Measurements from ENCODE around the gene SCART1. TPM values are rescaled to one million over a fixed set of nuclear protein-coding genes. Genes with fewer than 3 reads are reported as not detected.
"Not testable (repeated sequence)": the region's sequence is repeated elsewhere in the genome, so short reads cannot be mapped to it uniquely, and the experiment has no call there.

The SCART1 gene
- total and polyA plus RNA-seq, 12 donors = 0.42 to 5.5 (median 2.0) TPM

GRCh38 chr10:133421336-133422222, 32.2 kb upstream of the SCART1 start:
- H3K27me3 ChIP-seq = no peaks in the 10 kb centered on the region

GRCh38 chr10:133422223-133422806, 31.4 kb upstream of the SCART1 start:
- peaks cover 0 to 3% of the 10 kb centered on the region in 2 donors for H3K4me1 ChIP-seq (replicated peaks in 1 of 2)
- H3K27me3 ChIP-seq = no peaks in the 10 kb centered on the region
- H3K27ac ChIP-seq = no peak overlapping the region
- no peak overlapping the region for H3K4me3 ChIP-seq
- WGBS, 4 donors = 81 to 86% (median 85%) methylated on average over 11 to 16 of the region's 16 CpGs
- H3K9me3 ChIP-seq (replicated peaks in 1 of 3) = no peaks in the 10 kb centered on the region
- intact Hi-C loops (cut with DNase I) = no loop called here
- H3K36me3 ChIP-seq (replicated peaks in 1 of 2) = peaks cover 0 to 20% of the 10 kb centered on the region in 2 donors
- TF ChIP-seq POLR2A (IDR thresholded peaks at IDR 0.05) (no peak), CTCF (IDR thresholded peaks at IDR 0.05) (no peak)
- peak in 1 of 7 donors; percentile 49 for DNase-seq

More at GRCh38 chr10:133421336-133422222, 32.2 kb upstream of the SCART1 start:
- WGBS, 4 donors = 80 to 88% (median 85%) methylated on average over 3 to 16 of the region's 17 CpGs
- Histone ChIP-seq H3K9me3 (replicated peaks in 1 of 3) (no peaks in the 10 kb centered on the region), H3K4me3 (no peak overlapping the region), H3K4me1 (replicated peaks in 1 of 2) (peaks cover 0 to 3% of the 10 kb centered on the region in 2 donors), H3K36me3 (replicated peaks in 1 of 2) (peaks cover 0 to 20% of the 10 kb centered on the region in 2 donors), H3K27ac (no peak overlapping the region)
- TF ChIP-seq CTCF (IDR thresholded peaks at IDR 0.05) (no peak), POLR2A (IDR thresholded peaks at IDR 0.05) (no peak)
- DNase-seq = peak in 1 of 7 donors; percentile 50
- intact Hi-C loops (cut with DNase I) = no loop called here

- Histone ChIP-seq H3K36me3 (replicated peaks in 1 of 2) (peaks cover 0 to 20% of the 10 kb centered on the region in 2 donors), H3K4me3 (no peak overlapping the region), H3K27me3 (no peaks in the 10 kb centered on the region), H3K4me1 (replicated peaks in 1 of 2) (peaks cover 0 to 3% of the 10 kb centered on the region in 2 donors), H3K27ac (no peak overlapping the region), H3K9me3 (replicated peaks in 1 of 3) (no peaks in the 10 kb centered on the region)
- TF ChIP-seq POLR2A (IDR thresholded peaks at IDR 0.05) (no peak), CTCF (IDR thresholded peaks at IDR 0.05) (no peak)
- DNase-seq = peak in 1 of 7 donors; percentile 55
- intact Hi-C loops (cut with DNase I) = no loop called here
- 13 to 71% (median 36%) methylated on average over 12 to 88 of the region's 88 CpGs for WGBS, 4 donors
Measured at GRCh38 chr10:133422807-133423771, 30.7 kb upstream of the SCART1 start.

- H3K4me3 ChIP-seq; intact Hi-C loops (cut with DNase I): not testable (repeated sequence)
Measured at GRCh38 chr10:133424102-133424501, 29.6 kb upstream of the SCART1 start.

GRCh38 chr10:133424601-133425000, 29.1 kb upstream of the SCART1 start, which contains the start of gene SPRN:
SPRN (minus strand) TSS chr10:133424625; CDS start chr10:133423681, 944 bp downstream.
- DNase-seq; H3K27ac ChIP-seq; H3K4me3 ChIP-seq; intact Hi-C loops (cut with DNase I); H3K4me1 ChIP-seq (replicated peaks in 1 of 2); H3K9me3 ChIP-seq (replicated peaks in 1 of 3); H3K27me3 ChIP-seq: not testable (repeated sequence)
- H3K36me3 ChIP-seq (replicated peaks in 1 of 2) = peaks cover 0 to 13% of the 10 kb centered on the region in 2 donors
- 19% methylated on average over 13 of the region's 37 CpGs; no CpG with 5 or more reads in 3 of the 4 donors for WGBS, 4 donors

More at GRCh38 chr10:133424102-133424501, 29.6 kb upstream of the SCART1 start:
- not testable (repeated sequence) for H3K27me3 ChIP-seq; H3K27ac ChIP-seq; H3K4me1 ChIP-seq (replicated peaks in 1 of 2); DNase-seq; H3K9me3 ChIP-seq (replicated peaks in 1 of 3)
- no CpG with 5 or more reads among the region's 46 CpGs for WGBS, 4 donors
- peaks cover 0 to 18% of the 10 kb centered on the region in 2 donors for H3K36me3 ChIP-seq (replicated peaks in 1 of 2)

GRCh38 chr10:133429571-133429970, 24.2 kb upstream of the SCART1 start:
- H3K4me1 ChIP-seq (replicated peaks in 1 of 2); intact Hi-C loops (cut with DNase I); H3K9me3 ChIP-seq (replicated peaks in 1 of 3); H3K36me3 ChIP-seq (replicated peaks in 1 of 2); DNase-seq; H3K27ac ChIP-seq; H3K27me3 ChIP-seq; H3K4me3 ChIP-seq: not testable (repeated sequence)
- WGBS, 4 donors = 79 to 84% (median 83%) methylated on average over 4 of the region's 4 CpGs
